GM23248 (cell line): Measurements from ENCODE around the gene EVC. TPM values are rescaled to one million over a fixed set of nuclear protein-coding genes. Genes with fewer than 3 reads are reported as not detected.
A peak's percentile ranks its signal among the peaks of the same experiment; 100 is the strongest.

Source experiments
- DNase-seq: peaks from one replicate; pipeline ENCODE4 v3.0.0-alpha.2; 2015
- H2AFZ ChIP-seq: fragments of 200-600 bp; sonication (generic); 2 replicates; pipeline ENCODE4 v1.6.1; 2016; ENCODE audit warnings: antibody characterized with exemption
- H3F3A ChIP-seq: fragments of 200-600 bp; sonication (generic); 2 replicates; pipeline ENCODE4 v1.6.1; 2016; ENCODE audit warnings: mild to moderate bottlenecking, antibody characterized with exemption, mixed run types; ENCODE audit not compliant: insufficient read depth
- H3K27ac ChIP-seq: fragments of 200-600 bp; sonication (generic); 2 replicates; pipeline ENCODE4 v1.5.1; 2016; ENCODE audit warnings: mild to moderate bottlenecking
- H3K27me3 ChIP-seq: fragments of 200-600 bp; sonication (generic); replicated peaks from 2 replicates; pipeline ENCODE4 v1.6.1; 2016; ENCODE audit warnings: mild to moderate bottlenecking; ENCODE audit not compliant: insufficient read depth
- H3K36me3 ChIP-seq: fragments of 200-600 bp; sonication (generic); 2 replicates; pipeline ENCODE4 v1.6.1; 2016; ENCODE audit warnings: low read depth, mild to moderate bottlenecking
- H3K4me1 ChIP-seq: fragments of 200-600 bp; sonication (generic); 2 replicates; pipeline ENCODE4 v1.6.1; 2016; ENCODE audit warnings: mild to moderate bottlenecking; ENCODE audit not compliant: insufficient read depth
- H3K4me2 ChIP-seq: fragments of 200-600 bp; sonication (generic); one replicate; pipeline ENCODE4 v1.6.1; 2016; ENCODE audit warnings: mild to moderate bottlenecking; ENCODE audit not compliant: unreplicated experiment
- H3K4me3 ChIP-seq: fragments of 200-600 bp; sonication (generic); 2 replicates; pipeline ENCODE4 v1.5.1; 2016; ENCODE audit warnings: mild to moderate bottlenecking
- H3K79me2 ChIP-seq: fragments of 200-600 bp; sonication (generic); 2 replicates; pipeline ENCODE4 v1.6.1; 2016; ENCODE audit warnings: mild to moderate bottlenecking; ENCODE audit not compliant: insufficient read depth
- H3K9ac ChIP-seq: fragments of 200-600 bp; sonication (generic); 2 replicates; pipeline ENCODE4 v1.6.1; 2016; ENCODE audit warnings: mild to moderate bottlenecking
- H3K9me2 ChIP-seq: fragments of 200-600 bp; sonication (generic); 2 replicates; pipeline ENCODE4 v1.6.1; 2016; ENCODE audit warnings: mixed run types, mild to moderate bottlenecking, moderate library complexity; ENCODE audit not compliant: insufficient read depth
- H3K9me3 ChIP-seq: fragments of 200-600 bp; sonication (generic); one replicate; pipeline ENCODE4 v1.6.1; 2017; ENCODE audit warnings: low read depth
- H4K20me1 ChIP-seq: fragments of 200-600 bp; sonication (generic); 2 replicates; pipeline ENCODE4 v1.6.0; 2016; ENCODE audit not compliant: insufficient read depth
- EZH2 ChIP-seq: fragments of 200-600 bp; sonication (generic); IDR thresholded peaks from 2 replicates; pipeline ENCODE4 v1.6.1; 2018; ENCODE audit warnings: antibody characterized with exemption, mild to moderate bottlenecking; ENCODE audit not compliant: insufficient read depth, poor library complexity, severe bottlenecking
- EZH2phosphoT487 ChIP-seq: fragments of 200-600 bp; sonication (generic); IDR thresholded peaks from 2 replicates; pipeline ENCODE4 v1.6.1; 2018; ENCODE audit warnings: antibody characterized with exemption, moderate library complexity, mild to moderate bottlenecking, low read depth; ENCODE audit not compliant: insufficient read depth
- WGBS, 2 experiments: methylation state at CpG; one replicate each; pipeline ENCODE4 v1.1.6; 2015 to 2017; ENCODE audit warnings: low lambda C conversion rate in 2 of 2, low coverage in 1 of 2; ENCODE audit errors: missing lambda C conversion rate in 2 of 2; 5-methylcytosine and 5-hydroxymethylcytosine counted together
- in situ Hi-C: fragments of 300-500 bp; cut with MboI; formaldehyde crosslinking; loops from 2 replicates; pipeline ENCODE4 v1.15.0; 2020
- polyA plus RNA-seq: library from polyadenylated mRNA; unstranded; fragments of >200 nt; fragmentation: Nextera tagmentation; extraction: Ambion mirVana; gene quantifications from 2 replicates; pipeline ENCODE4 v1.2.1, GENCODE V29; 2016
- total RNA-seq: library from RNA; depleted of rRNA; stranded (reverse); fragments of >200 nt; shearing (Covaris generic); gene quantifications from 2 replicates; pipeline ENCODE4 v1.2.3, GENCODE V29; 2014

The EVC gene
- total and polyA plus RNA-seq, 2 experiments from 2014 or later = 4.0 to 56.2 TPM

GRCh38 chr4:5812506-5813229 is 101.7 kb downstream of the EVC start:
- DNase-seq = peak; percentile 85
- Histone ChIP-seq H3K4me1 (no peaks in the 10 kb centered on the region), H3K27ac (peak overlapping the region; percentile 34; the same call in 1 of the 2 replicates), H3K36me3 (peaks cover 30% of the 10 kb centered on the region), H3F3A (0 out of 2 replicates have a peak, but pooled peaks cover 4% of the 10 kb centered on the region), H4K20me1 (no peaks in the 10 kb centered on the region; the same call in 1 of the 2 replicates), H3K9ac (no peak overlapping the region), H3K27me3 (no peaks in the 10 kb centered on the region), H3K9me3 (no peaks in the 10 kb centered on the region), H3K9me2 (no peaks in the 10 kb centered on the region), H3K79me2 (no peaks in the 10 kb centered on the region), H3K4me3 (no peak overlapping the region), H2AFZ (no peak overlapping the region), H3K4me2 (no peak overlapping the region)
- 82 to 85% methylated on average over 9 of the region's 9 CpGs for WGBS, 2 experiments
- TF ChIP-seq EZH2phosphoT487 = no peak
- TF ChIP-seq EZH2 = no peak
- in situ Hi-C loops = loop anchor here (25.0 kb wide), 1 partner anchor 775 kb away; no protein-coding TSS in a partner anchor

- DNase-seq = no peak
- no peaks in the 10 kb centered on the region for H3K9me2 ChIP-seq
- in situ Hi-C loops = loop anchor here (25.0 kb wide), 1 partner anchor 777 kb away; no protein-coding TSS in a partner anchor
- H3K27ac ChIP-seq = no peak overlapping the region
- no peak overlapping the region for H2AFZ ChIP-seq
- no peak overlapping the region for H3K4me2 ChIP-seq
- H4K20me1 ChIP-seq = no peaks in the 10 kb centered on the region; the same call in 1 of the 2 replicates
- H3K4me3 ChIP-seq = no peak overlapping the region
- H3K9me3 ChIP-seq = no peaks in the 10 kb centered on the region
- no peaks in the 10 kb centered on the region for H3K27me3 ChIP-seq
- no peaks in the 10 kb centered on the region for H3K4me1 ChIP-seq
- no peak overlapping the region for H3K9ac ChIP-seq
- 0 out of 2 replicates have a peak, but pooled peaks cover 4% of the 10 kb centered on the region for H3F3A ChIP-seq
- peaks cover 30% of the 10 kb centered on the region for H3K36me3 ChIP-seq
- 97 to 98% methylated on average over 7 of the region's 7 CpGs for WGBS, 2 experiments
- H3K79me2 ChIP-seq = no peaks in the 10 kb centered on the region
- TF ChIP-seq EZH2phosphoT487 = no peak
- no peak for TF ChIP-seq EZH2
Observed at GRCh38 chr4:5813882-5814255, 102.9 kb downstream of the EVC start.

GRCh38 chr4:5814421-5814820 is 103.4 kb downstream of the EVC start:
- 88% methylated on average over 6 of the region's 6 CpGs for WGBS, 2 experiments
- DNase-seq = no peak
- in situ Hi-C loops = loop anchor here (25.0 kb wide), 1 partner anchor 777 kb away; no protein-coding TSS in a partner anchor

GRCh38 chr4:5815641-5816040 is 104.6 kb downstream of the EVC start:
- H3K4me2 ChIP-seq = no peak overlapping the region
- no peak overlapping the region for H2AFZ ChIP-seq
- no peaks in the 10 kb centered on the region; the same call in 1 of the 2 replicates for H4K20me1 ChIP-seq
- peaks cover 23% of the 10 kb centered on the region for H3K36me3 ChIP-seq
- H3K9ac ChIP-seq = no peak overlapping the region
- H3K27me3 ChIP-seq = no peaks in the 10 kb centered on the region
- no peaks in the 10 kb centered on the region for H3K9me3 ChIP-seq
- in situ Hi-C loops = loop anchor here (25.0 kb wide), 1 partner anchor 778 kb away; no protein-coding TSS in a partner anchor
- DNase-seq = no peak
- H3K27ac ChIP-seq = no peak overlapping the region
- H3K9me2 ChIP-seq = no peaks in the 10 kb centered on the region
- no peak for TF ChIP-seq EZH2phosphoT487
- TF ChIP-seq EZH2 = no peak
- H3K79me2 ChIP-seq = no peaks in the 10 kb centered on the region
- H3K4me1 ChIP-seq = no peaks in the 10 kb centered on the region
- 89 to 95% methylated on average over 5 of the region's 5 CpGs for WGBS, 2 experiments
- H3K4me3 ChIP-seq = no peak overlapping the region
- 0 out of 2 replicates have a peak, but pooled peaks cover 4% of the 10 kb centered on the region for H3F3A ChIP-seq

More at GRCh38 chr4:5814421-5814820, 103.4 kb downstream of the EVC start:
- Histone ChIP-seq H3K4me2 (no peak overlapping the region), H3K9ac (no peak overlapping the region), H3K9me3 (no peaks in the 10 kb centered on the region), H3K27ac (no peak overlapping the region), H3K79me2 (no peaks in the 10 kb centered on the region), H4K20me1 (no peaks in the 10 kb centered on the region; the same call in 1 of the 2 replicates), H3K4me1 (no peaks in the 10 kb centered on the region), H3K36me3 (peaks cover 24% of the 10 kb centered on the region), H3K27me3 (no peaks in the 10 kb centered on the region), H2AFZ (no peak overlapping the region), H3K9me2 (no peaks in the 10 kb centered on the region), H3K4me3 (no peak overlapping the region), H3F3A (0 out of 2 replicates have a peak, but pooled peaks cover 4% of the 10 kb centered on the region)
- TF ChIP-seq EZH2 = no peak
- no peak for TF ChIP-seq EZH2phosphoT487
